ENCODE results near the gene UBTD2.

- no peak for TF ChIP-seq GATA2 (IDR thresholded peaks at IDR 0.05; ENCODE audit: low read depth, low read length)
- TF ChIP-seq GATA3 (IDR thresholded peaks at IDR 0.05; ENCODE audit: low read depth, low read length), result no peak
Observed at GRCh38 chr5:172322028-172322965, 38.7 kb upstream of the UBTD2 start.
